Breast epithelium (tissue), 4 donors: Measurements from ENCODE around the gene KLHL40. TPM values are rescaled to one million over a fixed set of nuclear protein-coding genes. Genes with fewer than 3 reads are reported as not detected.

Source experiments
- DNase-seq, 2 donors: peaks; one replicate each; pipeline ENCODE4 v3.0.0-alpha.2; 2019; ENCODE audit warnings: low spot score in 2 of 2
- H3K27ac ChIP-seq, 2 donors: fragments of 200-600 bp; sonication (generic) in 1 of 2; one replicate each; pipeline ENCODE4 v1.5.1; 2016 to 2019; ENCODE audit warnings: mild to moderate bottlenecking in 1 of 2
- H3K27me3 ChIP-seq, 2 donors: fragments of 200-600 bp; sonication (generic) in 1 of 2; one replicate each; pipeline versions ENCODE4 v1.5.1 to v1.6.0; 2017 to 2019; ENCODE audit warnings: control low read depth in 1 of 2, mild to moderate bottlenecking in 1 of 2
- H3K36me3 ChIP-seq: fragments of 200-600 bp; one replicate; pipeline ENCODE4 v1.5.1; 2019
- H3K4me1 ChIP-seq, 2 donors: fragments of 200-600 bp; sonication (generic); one replicate each; pipeline ENCODE4 v1.5.1; 2016 to 2019; ENCODE audit warnings: control low read depth in 1 of 2
- H3K4me3 ChIP-seq, 3 donors: fragments of 200-600 bp; sonication (generic); 1 replicate in 2 of 3; 2 replicates in 1 of 3; pipeline ENCODE4 v1.5.1; 2016 to 2019; ENCODE audit warnings: mild to moderate bottlenecking in 3 of 3, moderate library complexity in 2 of 3
- H3K9me3 ChIP-seq, 2 donors: fragments of 200-600 bp; sonication (generic) in 1 of 2; one replicate each; pipeline ENCODE4 v1.5.1; 2016 to 2019; ENCODE audit warnings: control low read depth in 1 of 2
- CTCF ChIP-seq, 3 donors: fragments of 450-650 bp; IDR thresholded peaks; one replicate each; pipeline ENCODE4 v1.5.1; 2016 to 2017; ENCODE audit warnings: antibody characterized with exemption in 3 of 3, mild to moderate bottlenecking in 3 of 3, moderate library complexity in 3 of 3
- POLR2A ChIP-seq: fragments of 450-650 bp; IDR thresholded peaks from one replicate; pipeline ENCODE4 v1.6.1; 2016; ENCODE audit warnings: antibody characterized with exemption, mild to moderate bottlenecking, moderate library complexity
- POLR2AphosphoS5 ChIP-seq, 3 donors: sonication (generic); formaldehyde crosslinking; IDR thresholded peaks; one replicate each; pipeline ENCODE4 v1.6.1; 2017; ENCODE audit warnings: antibody characterized with exemption in 3 of 3
- intact Hi-C: fragments of 100-400 bp; cut with DNase I; formaldehyde crosslinking; loops from one replicate; pipeline ENCODE4 v1.15.1; 2023; ENCODE audit warnings: low total_unique reads
- total RNA-seq, 3 donors: library from RNA; depleted of rRNA; stranded (reverse); fragments of >200 nt; gene quantifications; one replicate each; pipeline ENCODE4 v1.1.0, GENCODE V29; 2016

The KLHL40 gene
- total RNA-seq, 3 donors from 2014 or later = not detected

DNA sequence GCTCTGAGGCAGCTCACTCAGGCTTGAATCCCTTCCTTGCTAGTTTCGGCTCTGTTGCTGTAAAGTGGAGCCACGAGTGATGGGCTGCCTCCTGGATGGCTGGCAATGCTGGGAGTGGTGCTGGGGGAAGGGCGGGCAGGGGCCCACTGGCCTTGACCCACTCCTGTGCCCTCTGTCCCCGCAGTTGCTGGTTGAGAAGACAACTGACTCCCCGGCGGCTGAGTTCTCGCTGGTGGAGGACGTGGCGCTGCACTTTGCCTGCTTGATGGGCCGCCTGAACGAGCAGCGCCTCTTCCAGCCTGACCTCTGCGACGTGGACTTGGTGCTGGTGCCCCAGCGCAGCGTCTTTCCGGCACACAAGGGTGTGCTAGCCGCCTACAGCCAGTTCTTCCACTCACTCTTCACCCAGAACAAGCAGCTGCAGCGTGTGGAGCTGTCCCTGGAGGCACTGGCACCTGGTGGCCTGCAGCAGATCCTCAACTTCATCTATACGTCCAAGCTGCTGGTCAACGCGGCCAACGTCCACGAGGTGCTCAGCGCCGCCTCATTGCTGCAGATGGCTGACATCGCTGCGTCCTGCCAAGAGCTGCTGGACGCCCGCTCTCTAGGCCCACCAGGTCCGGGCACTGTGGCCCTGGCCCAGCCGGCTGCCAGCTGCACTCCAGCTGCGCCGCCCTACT lies 27.1 kb upstream of the KLHL40 start:
- Histone ChIP-seq H3K27me3 (no peaks in the 10 kb centered on the region), H3K4me3 (no peak overlapping the region), H3K36me3 (no peaks in the 10 kb centered on the region), H3K27ac (no peak overlapping the region), H3K9me3 (no peaks in the 10 kb centered on the region), H3K4me1 (peaks cover 2 to 3% of the 10 kb centered on the region in 2 donors)
- intact Hi-C loops = no loop called here
- no peak for DNase-seq
- no peak for TF ChIP-seq CTCF (IDR thresholded peaks at IDR 0.05)

DNA sequence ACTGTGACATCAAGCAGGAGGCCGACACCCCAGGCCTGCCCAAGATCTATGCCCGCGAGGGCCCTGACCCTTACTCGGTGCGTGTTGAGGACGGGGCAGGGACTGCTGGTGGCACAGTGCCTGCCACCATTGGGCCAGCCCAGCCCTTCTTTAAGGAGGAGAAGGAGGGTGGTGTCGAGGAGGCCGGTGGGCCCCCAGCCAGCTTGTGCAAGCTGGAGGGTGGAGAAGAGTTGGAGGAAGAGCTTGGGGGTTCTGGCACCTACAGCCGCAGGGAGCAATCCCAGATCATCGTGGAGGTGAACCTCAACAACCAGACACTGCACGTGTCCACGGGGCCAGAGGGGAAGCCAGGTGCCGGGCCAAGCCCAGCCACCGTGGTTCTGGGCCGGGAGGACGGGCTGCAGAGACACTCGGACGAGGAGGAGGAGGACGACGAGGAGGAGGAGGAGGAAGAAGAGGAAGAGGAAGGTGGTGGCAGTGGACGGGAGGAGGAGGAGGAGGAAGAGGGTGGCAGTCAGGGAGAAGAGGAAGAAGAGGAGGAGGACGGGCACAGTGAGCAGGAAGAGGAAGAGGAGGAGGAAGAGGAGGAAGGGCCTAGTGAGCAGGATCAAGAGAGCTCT lies 26.5 kb upstream of the KLHL40 start:
- Histone ChIP-seq H3K36me3 (no peaks in the 10 kb centered on the region), H3K27me3 (no peaks in the 10 kb centered on the region), H3K4me3 (no peak overlapping the region), H3K27ac (peak overlapping the region; percentile 21 to 61), H3K9me3 (no peaks in the 10 kb centered on the region), H3K4me1 (peaks cover 0 to 3% of the 10 kb centered on the region in 2 donors)
- no peak for TF ChIP-seq POLR2A
- no peak for TF ChIP-seq POLR2AphosphoS5 (IDR thresholded peaks at IDR 0.05)
- no peak for TF ChIP-seq CTCF (IDR thresholded peaks at IDR 0.05)
- intact Hi-C loops = loop anchor here (1.0 kb wide), 1 partner anchor 44 kb away; no protein-coding TSS in a partner anchor
- DNase-seq = peak in 1 of 2 donors; percentile 45

DNA sequence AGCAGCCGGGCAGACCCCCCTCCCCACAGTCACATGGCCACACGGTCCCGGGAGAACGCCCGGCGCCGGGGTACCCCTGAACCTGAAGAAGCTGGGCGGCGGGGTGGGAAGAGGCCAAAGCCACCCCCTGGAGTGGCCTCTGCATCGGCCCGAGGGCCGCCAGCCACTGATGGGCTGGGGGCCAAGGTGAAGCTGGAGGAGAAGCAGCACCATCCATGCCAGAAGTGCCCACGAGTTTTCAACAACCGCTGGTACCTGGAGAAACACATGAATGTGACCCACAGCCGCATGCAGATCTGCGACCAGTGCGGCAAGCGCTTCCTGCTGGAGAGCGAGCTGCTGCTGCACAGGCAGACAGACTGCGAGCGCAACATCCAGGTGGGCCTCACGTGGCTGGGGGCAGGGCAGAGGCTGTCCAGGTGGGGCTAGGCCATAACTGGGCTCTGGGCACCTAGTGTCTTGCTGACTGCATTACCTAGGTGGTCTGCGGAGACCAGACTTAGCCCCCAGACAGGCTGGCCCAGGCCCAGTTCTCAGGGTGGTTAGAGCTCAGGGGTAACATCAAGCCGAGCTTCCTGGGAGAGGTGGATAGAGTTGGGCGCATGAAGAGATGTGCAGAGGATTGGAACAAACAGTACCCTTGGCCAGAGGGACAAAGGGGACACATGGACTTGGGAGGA lies 25.7 kb upstream of the KLHL40 start:
- H3K9me3 ChIP-seq = no peaks in the 10 kb centered on the region
- no peaks in the 10 kb centered on the region for H3K36me3 ChIP-seq
- intact Hi-C loops = loop anchor here (1.0 kb wide), 1 partner anchor 44 kb away; no protein-coding TSS in a partner anchor
- H3K27me3 ChIP-seq = no peaks in the 10 kb centered on the region
- no peak for DNase-seq
- H3K27ac ChIP-seq = peak overlapping the region; percentile 21 to 61
- H3K4me3 ChIP-seq = no peak overlapping the region
- TF ChIP-seq CTCF (IDR thresholded peaks at IDR 0.05) (no peak), POLR2A (no peak), POLR2AphosphoS5 (IDR thresholded peaks at IDR 0.05) (no peak)
- H3K4me1 ChIP-seq = peaks cover 0 to 3% of the 10 kb centered on the region in 2 donors

DNA sequence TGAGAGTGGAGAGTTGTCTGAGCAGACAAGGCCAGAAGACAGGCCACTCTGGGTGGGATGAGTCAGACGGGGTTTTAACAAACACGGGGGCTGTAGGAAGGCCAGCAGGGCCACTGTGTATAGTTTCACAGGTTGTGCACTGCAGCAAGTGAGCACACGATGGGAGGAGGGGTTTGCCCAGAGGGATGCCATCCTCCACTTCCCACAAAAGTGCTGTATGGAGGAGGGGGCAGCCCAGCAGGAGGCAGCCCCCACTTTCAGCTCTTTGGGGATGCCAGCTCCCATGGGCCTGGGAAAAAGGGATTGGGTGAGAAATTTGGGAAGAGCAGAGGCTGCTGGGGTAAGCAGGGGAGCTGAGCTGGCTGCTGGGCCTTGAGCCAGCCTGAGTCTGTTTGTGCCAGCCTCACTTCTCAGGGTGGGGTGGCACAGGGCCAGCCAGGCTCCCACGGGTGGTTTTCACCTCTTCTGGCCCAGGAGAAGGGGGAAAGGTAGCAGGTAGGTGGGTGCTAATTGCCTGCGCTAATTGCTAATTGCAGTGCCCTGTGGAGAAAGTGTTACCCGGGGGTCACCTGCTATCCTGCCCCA lies 25.1 kb upstream of the KLHL40 start:
- Histone ChIP-seq H3K4me1 (peaks cover 0 to 3% of the 10 kb centered on the region in 2 donors), H3K27ac (peak overlapping the region; percentile 13 to 61), H3K4me3 (no peak overlapping the region), H3K9me3 (no peaks in the 10 kb centered on the region), H3K27me3 (no peaks in the 10 kb centered on the region), H3K36me3 (no peaks in the 10 kb centered on the region)
- intact Hi-C loops = no loop called here
- TF ChIP-seq CTCF (IDR thresholded peaks at IDR 0.05) = no peak
- no peak for TF ChIP-seq POLR2AphosphoS5 (IDR thresholded peaks at IDR 0.05)
- no peak for TF ChIP-seq POLR2A
- no peak for DNase-seq
